Activated CD4-positive, alpha-beta T cell treated with anti-CD3 and anti-CD28 coated beads, Interleukin-2, amount 50 U/mL, for 24 hours (primary cell): ENCODE measurements around the gene PLA2G4D.

Source experiments
- DNase-seq, 2 donors: peaks; one replicate each; pipeline ENCODE4 v3.0.0-alpha.2; 2020; ENCODE audit warnings: low read depth in 1 of 2, low spot score in 1 of 2

The PLA2G4D gene

DNA sequence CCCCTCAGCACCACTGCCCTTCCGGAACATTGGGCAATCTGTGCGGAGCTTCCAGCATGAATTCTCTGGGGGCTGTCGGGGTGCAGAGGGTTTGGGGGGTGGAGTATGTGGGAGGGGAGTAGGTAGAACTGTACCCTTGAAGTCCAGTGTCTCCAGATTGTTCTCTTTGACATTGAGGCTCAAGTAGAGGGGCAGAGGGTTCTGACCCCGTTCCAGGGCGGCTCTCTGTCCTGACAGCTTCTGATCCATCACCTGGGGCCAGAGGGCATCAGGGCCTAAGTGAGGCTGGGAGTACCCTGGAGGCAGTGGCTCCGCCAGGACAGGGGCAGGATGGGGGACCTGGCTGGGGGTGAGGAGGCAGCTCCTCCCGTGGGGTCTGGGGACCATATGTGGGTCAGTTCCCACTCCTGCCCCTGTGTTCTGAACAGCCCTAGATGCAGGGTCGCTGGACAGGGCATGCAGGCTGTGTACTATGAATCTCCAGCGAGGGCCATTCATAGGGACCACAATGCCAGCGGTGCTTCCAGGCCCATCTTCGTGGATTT is 22.1 kb downstream of the PLA2G4D start:
- no peak for DNase-seq

DNA sequence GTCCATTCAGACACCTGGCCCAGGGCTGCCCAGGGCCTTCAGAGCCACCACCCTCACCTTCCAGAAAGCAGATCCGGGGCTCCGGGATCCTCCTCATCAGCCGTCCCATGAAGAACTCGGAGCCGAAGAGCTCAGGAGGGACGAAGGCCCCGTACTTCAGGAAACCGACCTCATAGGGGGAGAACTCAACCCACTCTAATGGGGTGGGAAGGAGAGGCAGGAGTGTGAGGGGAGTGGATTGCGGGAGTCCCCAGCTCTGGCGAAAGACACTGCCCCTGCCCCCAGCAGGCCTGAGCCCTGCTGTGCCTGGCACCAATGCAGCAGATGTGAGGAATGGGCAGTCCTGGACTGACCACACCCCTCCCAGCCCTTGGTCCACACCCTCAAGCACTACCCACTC is 22.6 kb downstream of the PLA2G4D start:
- DNase-seq: no peak

DNA sequence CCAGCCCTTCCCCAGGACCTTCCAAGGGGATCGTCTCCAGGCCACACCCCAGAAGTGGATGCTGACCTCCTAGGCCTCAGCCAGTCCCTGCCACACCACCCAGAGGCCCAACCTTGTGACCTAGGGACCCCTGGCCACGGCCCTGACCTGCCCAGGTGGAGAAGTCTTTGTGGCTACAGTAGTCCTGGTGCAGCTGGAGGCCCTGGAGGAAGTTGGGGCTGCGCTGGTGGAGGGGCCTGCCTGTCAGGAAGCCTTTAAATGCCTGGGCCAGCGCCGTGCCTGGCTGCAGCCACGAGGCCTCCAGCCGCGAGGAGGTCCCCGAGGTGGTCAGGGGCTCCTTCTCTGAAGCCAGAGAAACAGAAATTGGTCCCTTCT is 23.4 kb downstream of the PLA2G4D start:
- DNase-seq: no peak

DNA sequence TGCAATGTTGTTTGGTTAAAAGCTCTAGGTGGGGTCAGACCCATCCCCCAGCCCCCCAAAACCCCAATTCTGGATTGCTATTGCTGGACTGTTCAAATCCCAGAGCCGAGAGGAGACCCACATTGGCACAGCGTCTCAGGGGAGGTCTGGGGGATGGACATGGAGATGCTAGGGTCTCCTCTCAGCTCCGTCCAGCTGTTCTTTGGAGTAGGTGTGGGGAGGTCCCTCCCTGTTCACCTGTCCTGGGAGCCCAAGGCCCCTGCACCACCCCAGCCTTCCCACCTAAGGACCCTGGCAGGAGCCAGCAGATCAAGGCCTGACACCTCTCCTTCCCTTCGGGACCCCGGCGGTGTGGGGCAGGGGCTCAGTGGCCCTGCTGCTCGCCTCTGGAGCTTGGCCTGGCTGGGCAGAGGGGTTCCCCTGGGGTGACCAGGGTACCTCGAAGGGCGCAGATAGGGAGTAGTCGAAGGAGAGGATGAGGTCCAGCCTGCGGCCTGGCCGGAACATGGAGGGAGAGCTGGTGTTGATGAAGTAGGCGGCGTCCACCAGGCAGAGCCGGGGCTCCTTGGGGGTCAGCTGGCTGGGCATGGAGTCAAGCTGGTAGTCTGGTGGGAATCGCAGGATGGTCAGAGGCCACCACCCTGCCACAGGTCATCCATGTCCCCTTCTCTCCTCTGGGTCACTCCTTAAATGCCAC is 23.9 kb downstream of the PLA2G4D start:
- no peak for DNase-seq

DNA sequence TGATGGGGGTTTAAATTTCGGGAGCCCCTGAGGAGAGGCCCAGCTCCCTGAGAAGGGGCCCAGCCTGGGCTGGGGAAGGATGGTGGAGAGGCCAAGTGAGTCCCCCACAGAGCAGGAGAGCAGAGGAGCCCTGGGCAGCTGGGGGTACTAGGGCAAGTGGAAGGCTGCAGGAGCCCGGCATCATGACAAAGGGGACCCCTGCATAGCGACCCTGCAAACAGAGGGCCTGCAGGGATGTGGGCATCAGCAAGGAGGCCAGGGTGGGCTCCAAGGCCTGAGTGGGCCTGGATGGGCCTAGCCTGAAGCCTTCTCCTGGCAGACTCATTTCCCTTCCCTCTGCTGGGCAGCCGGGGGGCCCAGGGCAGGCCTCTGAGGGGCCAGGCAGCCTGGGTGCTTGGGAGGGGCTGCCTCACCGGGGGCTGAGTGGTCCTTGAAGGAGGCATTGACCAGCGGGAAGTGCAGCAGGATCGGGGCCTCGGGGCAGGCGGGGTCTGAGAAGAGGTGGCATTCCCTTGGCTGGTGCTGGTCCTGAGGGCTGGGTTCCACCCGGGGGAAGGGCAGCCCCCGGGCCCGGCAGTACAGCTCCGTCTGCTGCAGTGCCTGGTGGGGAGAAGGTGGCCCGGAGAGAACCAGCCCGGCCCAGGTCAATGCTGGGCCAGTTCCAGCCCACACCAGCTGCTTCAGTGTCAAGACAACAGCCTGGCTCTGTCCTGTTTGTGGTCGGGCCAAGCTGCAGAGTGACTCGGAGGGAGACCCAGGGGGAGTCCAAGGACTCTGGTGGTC is 24.7 kb downstream of the PLA2G4D start:
- no peak for DNase-seq

DNA sequence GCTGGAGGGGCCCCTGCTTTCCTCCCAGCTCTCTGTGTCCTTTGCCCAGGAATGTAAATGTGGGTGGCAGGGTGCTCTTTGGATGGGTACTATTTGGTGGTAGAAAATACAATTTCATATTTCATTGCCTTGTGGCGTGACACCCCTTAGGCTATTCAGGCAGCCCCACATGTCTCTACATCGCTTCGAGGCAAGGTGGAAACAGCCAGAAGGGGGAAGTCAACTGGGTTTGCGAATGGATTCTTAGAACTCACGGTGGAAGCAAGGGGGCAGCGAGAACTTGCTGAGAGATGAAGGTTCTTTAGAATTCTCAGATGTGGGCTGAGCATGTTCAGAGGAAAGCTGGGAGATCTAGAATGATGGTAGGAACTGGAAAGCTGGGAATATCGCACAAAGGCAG is 25.3 kb downstream of the PLA2G4D start:
- DNase-seq: no peak

DNA sequence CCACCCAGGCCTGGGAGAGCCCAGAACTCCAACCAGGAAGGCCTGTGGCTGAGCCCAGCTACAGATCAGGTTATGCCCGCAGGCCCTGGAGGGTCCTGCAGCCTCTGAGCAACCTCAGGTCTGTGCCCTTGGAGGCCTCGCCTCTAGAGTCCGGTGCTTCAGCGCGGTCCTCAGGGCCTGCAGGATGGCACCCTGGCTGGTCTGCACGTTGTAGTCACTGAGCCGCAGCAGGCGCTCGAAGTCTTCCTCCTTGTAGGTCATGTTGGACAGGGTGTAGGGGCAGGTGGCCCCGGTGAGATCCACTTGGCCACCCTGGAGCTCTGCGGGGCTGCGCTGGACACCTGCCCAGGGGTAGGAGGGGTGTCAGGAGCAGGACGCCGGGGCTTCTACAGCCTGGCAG is 25.8 kb downstream of the PLA2G4D start:
- no peak for DNase-seq

DNA sequence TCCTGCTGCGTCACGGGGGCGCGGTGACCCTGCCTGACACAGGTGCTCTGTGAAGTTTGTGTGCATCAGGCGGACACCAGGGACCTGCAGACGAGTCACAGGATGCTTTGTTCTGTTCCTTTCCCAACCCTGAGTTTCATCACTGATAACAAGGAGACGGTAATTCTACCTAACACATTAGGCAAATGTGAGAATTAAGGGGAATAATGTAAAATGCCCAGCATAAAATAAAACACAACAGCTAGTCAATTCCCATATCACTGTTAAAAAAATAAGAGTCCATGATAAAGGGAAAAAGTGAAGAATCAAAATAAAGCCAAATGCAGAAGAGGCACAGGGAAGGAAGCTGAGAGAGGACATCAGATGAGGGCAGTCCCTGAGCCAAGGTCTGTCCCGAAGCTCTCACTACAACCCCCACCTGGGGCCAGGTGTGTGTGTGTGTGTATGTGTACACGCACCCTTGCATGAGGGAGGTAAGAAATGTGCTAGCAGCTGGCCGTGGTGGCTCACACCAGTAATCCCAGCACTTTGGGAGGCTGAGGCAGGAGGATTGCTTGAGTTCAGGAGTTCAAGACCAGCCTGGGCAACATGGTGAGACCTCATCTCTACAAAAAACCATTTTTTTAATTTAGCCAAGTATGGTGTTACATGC is 27.5 kb downstream of the PLA2G4D start:
- DNase-seq: no peak

DNA sequence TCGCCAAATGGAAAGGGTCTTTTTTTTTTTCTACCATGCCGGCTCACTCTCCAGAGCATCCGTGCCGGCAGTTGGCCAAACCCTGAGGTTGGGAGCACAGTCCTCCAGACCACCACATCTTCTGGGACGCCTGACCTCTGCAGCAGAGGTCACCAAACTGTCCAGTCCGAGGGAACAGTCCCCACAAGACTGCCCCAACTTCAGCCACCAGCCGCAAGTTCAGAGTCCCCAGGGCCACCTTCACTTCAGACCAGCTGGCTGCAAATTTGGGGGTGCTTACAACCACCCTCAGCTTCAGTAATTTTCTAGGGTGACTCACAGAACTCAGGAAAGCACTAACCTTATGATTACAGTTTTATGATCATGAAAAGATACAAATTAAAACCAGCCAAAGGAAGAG is 28.9 kb downstream of the PLA2G4D start:
- no peak for DNase-seq

DNA sequence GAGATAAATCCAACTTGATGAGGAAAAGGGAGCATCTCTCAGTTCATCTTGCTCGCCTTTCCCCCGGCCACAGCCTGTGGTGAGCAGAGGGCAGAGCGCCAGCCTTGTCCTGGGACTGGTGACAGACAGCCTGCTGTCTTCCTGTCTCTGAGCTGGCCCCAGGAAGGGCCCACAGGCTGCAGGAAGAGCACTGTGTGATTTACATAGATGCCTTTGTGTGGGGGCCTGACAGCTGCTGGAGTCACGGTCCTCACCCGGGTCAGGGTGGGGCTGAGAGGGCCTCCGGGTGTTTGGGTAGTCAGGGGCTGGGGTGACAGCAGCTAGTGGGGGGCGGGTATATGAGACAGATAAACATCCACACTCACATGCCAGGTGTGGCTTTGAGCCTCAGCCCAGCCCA is 29.3 kb downstream of the PLA2G4D start:
- DNase-seq: no peak

DNA sequence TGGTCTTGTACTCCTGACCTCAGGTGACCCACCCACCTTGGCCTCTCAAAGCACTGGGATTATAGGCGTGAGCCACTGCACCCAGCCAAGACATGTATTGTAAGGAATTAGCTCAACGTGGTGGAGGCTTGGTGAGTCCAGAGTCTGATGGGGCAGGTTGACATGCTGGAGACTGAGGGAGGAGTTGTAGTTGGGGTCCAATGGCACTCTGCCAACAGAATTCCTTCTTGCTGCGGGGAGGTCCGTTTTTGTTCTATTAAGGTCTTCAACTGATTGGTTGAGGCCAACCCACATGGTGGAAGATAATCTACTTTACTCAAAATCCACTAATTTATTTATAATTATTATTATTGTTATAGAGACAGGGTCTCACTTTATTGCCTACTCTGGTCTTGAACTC is 30.1 kb downstream of the PLA2G4D start:
- DNase-seq: no peak

DNA sequence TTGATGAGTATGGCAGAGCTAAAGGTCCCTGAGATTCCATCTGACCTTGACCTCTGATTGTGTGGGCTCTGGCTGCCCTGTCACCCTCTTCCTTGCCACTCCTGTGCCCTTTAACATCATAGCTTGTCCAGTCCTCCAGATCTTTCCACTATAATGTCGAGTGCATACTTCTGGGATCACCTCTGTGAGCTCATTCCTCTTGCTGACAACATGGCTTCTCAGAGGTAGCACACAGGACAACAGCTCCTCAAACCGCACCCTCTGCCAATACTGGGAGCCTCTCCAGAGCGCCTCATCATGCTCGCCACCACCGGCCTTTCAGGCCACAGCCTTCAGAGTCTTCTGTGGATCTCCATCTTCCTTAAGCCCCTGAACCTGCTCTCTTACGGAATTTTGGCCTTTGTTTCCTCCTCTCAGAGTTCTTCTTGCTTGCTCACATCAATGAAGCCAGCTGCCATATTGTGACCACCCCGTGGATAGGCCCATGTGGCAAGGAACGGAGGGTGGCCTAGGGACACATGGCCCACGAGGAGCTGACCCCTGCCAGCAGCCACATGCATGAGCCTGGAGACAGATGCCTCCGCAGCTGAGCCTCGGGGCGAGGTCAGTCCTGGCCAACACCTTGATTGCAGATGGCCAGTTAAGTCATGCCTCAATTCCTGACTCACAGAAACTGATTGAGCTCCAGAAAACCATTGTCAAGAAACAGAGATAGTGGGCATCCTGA is 31.1 kb downstream of the PLA2G4D start:
- DNase-seq: no peak

DNA sequence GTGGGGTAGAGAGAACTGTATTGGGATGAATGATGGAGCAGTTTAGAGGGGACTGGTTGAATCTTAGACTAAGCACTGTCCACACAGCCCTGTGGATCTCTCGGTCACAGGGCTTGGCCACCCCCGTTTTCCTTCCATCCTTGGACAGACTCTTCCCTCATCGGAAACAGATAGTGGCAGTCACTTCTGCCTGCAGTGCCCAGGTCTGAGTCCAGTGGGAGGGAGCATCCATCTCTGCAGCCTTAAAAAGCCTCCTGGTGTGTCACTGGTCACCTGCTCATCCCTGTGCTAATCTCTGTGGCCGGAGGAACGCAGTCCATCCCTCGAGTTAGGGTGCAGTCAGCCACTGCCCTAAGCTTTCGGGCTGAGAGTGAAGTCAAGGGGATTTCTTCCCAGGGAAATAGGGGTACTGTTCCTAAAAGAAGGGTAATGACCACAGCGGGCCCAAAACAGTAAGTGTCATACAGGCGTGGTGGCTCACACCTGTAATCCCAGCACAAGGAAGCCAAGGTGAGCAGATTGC is 32.0 kb downstream of the PLA2G4D start:
- no peak for DNase-seq

DNA sequence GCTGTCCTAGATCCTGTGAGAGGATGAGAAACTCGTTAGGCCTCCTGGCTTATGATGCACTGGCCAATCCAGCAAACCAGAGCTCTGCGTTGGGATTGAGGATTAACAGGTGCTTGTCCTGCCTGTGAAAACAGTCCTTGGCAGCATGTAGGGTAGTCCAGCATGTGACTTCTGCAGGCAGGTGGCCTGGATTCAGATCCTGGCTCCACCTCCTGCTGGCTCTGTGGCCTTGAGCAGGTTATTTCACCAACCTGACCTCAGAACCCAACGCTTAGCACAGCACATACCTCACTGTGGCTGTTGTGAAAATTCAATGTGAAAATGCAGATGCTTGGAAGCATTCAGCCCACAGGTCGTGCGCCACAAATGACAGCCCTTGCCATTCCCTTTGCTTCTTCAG is 33.6 kb downstream of the PLA2G4D start:
- no peak for DNase-seq

DNA sequence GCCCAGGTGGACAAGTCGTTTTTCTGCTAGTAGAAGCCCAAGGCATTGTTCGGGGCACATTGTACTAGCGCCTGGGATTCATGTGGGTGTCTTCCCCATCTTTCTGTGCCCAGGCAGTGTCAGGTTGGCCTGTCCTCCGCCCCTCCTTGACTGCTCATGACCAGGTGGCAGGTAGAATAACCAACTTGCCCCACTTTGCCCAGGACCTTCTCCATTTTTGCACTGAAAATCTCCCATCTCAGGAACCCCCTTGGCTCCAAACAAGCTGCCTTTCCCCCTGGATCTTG is 33.9 kb downstream of the PLA2G4D start:
- no peak for DNase-seq

DNA sequence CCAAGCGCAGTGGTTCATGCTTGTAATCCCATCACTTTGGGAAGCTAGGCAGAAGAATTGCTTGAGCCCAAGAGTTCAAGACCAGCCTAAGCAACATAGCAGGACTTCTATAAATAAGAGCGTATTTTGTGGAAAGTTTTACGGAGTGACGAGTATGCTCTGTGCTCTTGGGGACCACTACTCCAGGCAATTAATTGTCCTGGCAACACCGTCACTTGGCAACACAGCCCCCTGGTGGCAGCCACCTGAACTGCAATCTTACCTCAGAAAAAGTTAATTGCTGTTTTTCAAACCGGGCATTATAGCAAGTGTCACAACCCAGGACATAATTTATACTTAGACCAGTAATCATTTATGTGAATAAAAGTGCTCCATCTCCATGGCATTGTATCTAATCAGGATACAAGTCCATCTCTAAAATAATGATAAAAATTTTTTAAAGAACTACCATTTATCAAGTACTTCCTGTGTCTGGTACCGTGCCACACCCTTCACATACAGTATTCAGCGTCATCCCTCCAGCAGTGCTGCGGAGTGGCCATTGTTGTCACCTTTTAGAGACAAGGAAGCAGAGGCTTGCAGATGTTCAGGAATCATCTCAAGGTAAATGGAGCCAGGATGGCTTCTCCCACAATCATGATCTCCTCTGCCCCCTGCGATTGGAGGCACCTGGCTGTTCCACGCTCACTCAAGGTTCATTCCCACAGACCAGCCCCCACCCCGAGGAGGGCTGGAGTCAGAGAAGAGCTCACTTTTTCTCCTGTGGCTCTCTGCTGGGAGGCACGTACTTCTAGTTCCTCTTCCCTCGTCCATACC is 34.5 kb downstream of the PLA2G4D start:
- DNase-seq: peak; percentile 57

DNA sequence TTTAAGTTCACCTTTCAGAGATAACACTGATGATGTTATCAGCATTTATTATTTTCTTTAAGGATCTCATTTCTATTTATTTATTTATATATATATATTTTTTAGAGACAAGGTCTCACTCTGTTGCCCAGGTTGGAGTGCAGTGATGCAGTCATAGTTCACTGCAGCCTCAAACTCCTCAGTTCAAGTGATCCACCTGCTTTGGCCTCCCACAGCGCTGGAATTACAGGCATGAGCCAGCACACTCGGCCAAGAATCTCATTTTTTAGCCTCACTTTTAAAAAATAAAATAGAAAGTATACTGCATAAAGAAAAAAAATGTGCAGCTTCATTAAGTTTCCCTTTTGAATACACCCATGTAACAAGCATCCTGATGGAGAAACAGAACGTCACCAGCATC is 35.6 kb downstream of the PLA2G4D start:
- DNase-seq: no peak

DNA sequence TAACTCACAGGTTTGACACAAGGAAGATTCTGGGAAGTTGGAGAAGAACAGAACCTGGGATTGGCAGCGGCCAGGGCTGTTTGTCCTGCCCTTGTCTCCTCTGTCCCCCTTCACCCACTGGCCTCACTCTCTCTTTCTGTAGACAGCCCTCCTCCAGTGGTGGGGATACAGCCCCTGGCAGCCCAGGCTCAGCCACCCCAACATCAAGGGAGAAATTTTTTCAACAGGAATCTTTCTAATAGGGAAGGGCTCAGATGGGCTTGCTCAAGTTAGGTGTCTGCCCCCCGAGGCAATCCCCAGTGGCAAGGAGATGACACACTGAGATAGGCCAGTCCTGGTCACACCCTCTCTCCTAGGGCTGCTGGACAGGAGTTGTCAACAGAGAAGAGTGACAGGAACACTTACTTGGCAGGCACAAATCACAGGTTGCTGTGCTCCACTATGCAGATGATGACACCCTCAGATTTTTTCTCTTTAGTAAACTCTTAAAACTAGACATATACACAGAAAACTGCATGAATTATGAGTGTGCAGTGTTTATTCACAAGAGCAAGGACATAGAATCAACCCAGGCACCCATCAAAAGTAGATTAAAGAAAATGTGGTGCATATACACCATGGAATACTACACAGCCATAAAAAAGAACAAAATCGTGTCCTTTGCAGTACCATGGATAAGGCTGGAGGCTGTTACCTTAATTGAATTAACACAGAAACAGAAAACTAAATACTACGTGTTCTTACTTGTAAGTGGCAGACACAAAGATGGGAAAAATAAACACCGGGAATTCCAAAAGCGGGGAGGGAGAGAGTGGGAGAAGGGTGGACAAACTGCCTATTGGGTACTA is 36.3 kb downstream of the PLA2G4D start:
- DNase-seq: no peak

DNA sequence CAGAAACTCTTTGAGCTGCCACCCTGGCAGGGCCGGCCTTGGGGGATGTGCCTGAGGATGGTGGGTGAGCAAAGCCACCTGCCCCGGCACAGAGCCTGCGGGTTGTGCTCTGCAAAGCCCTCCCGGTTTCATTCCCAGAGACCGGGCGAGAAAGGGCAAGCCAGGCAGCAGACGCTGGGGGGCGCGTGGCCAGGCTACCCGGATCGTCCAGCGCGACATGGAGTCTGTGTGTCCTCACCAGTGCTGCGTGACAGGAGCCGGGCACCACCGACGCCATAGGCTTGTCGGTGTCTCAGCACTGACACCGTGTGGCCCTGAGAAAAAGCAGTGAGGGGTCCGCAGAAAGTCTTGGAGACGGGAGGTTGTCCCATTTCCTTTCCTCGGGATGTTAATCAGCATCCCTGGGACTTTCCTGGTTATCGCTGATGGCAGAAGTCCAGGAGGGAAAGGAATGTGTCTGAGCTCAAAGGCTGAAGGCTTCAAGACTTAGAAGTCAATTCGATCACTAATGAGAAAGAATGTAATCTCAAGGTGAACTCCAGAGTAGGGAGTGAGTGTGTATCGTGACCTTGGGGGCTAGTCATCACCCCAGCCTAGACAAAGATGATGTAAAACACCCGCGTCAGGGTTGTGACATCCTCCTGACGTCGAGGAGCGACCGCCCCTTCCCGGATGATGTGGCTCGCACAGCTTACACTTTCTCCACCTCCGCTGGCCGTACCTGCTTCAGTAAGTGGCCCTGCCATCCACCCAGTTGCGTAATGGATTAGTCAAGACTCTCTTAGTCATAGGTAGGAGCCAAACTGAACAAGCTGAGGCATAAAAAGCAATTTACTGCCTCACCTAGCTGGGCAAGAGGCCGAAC is 37.2 kb downstream of the PLA2G4D start:
- DNase-seq: peak in 1 of 2 donors; percentile 17
